Stimulated activated CD4-positive, alpha-beta T cell treated with anti-CD3 and anti-CD28 coated beads, Interleukin-4, amount 100 ng/mL, for 4 hours (primary cell): ENCODE results near the gene HRAS.

Source experiments
- DNase-seq, 2 experiments: peaks; one replicate each; pipeline ENCODE4 v3.0.0-alpha.2; 2020

Gene HRAS

GRCh38 chr11:567011-567628 is 31.7 kb upstream of the HRAS start:
- DNase-seq, result no peak

DNA sequence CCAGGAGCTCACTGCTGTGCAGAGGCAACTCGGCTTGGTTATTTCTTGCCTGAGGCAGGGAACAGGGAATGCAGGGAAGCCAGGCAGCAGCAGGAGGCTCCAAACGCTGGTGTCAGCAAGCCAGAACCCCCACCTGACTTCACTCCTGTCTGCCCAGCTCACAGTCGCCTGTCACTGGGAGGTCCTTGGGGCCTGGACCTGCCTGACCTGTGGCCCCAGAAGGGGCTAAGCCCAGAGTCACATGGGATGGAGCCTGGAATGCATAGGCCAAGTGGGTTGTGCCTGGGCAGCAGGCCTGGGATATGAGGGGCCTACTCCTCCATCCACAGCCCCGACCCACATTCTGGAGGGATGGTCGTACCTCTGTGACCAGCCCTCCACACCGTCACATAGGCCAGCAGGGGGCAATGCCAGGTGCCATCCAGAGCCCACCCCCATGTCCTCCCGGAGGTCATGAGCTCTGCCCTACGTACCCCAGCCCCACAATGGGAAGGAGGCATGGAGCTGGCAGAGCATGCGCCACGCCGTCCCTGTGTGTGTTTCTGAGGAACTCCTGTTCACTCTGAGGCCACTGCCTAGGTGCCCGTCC is 30.6 kb upstream of the HRAS start:
- no peak for DNase-seq

DNA sequence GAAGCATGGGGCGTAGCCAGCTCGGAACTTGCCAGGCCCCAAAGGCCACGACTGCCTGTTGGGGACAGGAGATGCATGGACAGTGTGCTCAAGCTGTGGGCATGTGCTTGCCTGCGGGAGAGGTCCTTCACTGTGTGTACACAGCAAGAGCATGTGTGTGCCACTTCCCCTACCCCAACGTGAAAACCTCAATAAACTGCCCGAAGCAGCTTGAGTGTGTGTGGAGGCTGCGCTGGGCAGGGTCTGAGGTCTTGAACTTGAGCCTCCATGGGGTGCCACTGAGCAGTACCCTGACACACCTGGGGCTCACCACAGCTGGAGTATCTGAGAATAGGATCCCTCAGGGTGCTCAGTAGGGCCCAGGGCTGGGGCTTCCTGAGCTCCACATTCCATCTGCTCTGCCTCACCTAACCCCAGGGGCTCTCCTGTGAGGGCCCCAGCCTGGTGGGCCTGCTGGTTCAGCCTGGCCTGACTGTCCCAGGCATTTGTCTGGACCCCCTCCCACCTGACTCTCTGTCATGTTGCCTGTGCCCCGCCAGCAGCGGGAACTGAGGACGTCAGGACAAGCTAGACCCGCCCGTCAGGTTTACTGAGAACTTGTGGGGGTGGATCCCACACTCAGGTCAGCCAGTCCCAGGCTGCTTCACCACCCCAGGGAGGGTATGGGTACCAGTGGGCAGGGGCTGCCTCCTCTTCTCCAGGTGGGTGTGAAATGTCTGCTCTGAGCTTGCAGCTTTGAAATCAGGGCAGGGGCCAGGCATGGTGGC is 28.6 kb upstream of the HRAS start:
- DNase-seq, result no peak

DNA sequence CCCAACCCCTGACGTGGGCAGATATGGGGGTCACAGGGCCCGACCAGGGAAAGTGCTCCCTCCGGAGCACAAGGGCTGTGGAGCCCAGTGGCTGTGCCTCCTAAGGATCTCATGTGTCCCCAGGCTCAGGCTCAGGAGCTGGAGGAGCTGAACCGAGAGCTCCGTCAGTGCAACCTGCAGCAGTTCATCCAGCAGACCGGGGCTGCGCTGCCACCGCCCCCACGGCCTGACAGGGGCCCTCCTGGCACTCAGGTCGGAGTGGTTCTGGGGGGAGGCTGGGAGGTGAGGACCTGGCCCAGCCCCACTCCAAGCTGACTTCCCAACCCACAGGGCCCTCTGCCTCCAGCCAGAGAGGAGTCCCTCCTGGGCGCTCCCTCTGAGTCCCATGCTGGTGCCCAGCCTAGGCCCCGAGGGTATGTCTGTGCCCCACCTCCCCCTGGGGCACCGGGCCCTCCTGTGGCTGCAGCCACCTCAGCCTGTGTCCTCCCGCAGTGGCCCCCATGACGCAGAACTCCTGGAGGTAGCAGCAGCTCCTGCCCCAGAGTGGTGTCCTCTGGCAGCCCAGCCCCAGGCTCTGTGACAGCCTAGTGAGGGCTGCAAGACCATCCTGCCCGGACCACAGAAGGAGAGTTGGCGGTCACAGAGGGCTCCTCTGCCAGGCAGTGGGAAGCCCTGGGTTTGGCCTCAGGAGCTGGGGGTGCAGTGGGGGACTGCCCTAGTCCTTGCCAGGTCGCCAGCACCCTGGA is 27.9 kb upstream of the HRAS start:
- no peak for DNase-seq

GRCh38 chr11:562046-562645 is 26.8 kb upstream of the HRAS start:
- DNase-seq, result no peak

GRCh38 chr11:561148-562003 is 26.0 kb upstream of the HRAS start:
- DNase-seq, result no peak

GRCh38 chr11:560305-561147 is 25.1 kb upstream of the HRAS start, which contains the start of the genes LMNTD2 and RASSF7:
TSS of gene LMNTD2 (minus strand) at chr11:560738. CDS start at chr11:560716, 22 bp downstream.
TSS of gene RASSF7 (plus strand) at chr11:560970. CDS start at chr11:561769, 799 bp downstream.
- peak; percentile 95 to 97 for DNase-seq

DNA sequence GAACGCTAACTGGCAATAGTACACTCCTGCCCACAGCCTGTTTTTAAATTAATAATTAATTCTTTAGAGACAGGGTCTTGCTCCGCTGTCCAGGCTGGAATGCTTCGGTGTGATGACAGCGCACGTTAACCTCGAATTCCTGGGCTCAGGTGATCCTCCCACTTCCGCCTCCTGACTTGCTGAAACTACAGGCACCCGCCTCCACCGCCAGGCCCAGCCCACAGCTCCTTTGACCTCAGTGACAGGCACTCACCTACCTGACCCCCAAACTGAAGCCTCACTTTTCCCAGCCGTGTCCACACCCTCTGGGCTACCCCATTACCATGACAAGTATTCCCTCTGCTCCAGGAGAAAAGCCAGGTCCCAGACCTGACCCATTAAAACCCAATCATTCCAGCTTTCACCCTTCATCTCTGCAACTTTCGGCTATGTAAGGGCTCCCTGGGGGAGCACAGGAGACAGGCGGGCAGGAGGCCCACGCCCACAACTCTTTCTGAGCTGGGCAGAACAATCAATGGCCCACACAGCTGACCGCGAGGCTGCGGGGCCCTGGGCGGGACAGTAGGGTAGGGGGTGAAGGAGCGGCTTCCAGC is 24.4 kb upstream of the HRAS start:
- no peak for DNase-seq

DNA sequence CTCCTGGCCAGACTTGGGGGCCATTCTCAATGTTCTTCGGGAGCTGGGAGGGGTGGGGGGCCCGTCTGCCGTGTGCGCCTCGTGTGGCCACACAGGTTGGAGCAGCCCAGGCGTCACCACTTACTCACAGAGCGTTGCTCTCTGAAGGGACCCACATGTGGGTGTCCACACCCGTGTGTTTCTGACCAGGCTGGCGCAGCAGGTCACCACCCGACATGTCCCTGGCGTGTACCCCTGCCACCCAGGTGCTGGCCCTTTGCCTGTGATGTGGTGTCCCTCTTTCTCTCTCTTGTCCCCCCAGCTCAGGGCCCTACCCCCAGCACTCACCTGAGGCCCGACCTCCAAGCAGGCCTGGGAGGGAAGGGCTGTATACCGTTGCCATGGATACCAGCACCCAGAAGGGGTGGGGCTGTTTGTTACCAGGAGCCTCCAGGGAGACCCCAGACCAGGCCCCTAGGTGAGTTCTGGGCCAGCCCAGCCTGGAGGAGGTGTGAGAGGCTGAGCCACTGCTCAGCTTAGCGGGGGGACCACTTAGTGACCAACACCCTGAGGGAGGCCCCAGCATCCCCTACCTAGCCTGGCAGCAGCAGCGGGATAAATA is 23.7 kb upstream of the HRAS start:
- DNase-seq, result no peak

- no peak for DNase-seq
Observed at GRCh38 chr11:558503-558902, 23.1 kb upstream of the HRAS start.

GRCh38 chr11:557328-558132 is 22.2 kb upstream of the HRAS start:
- no peak for DNase-seq

- no peak for DNase-seq
Observed at GRCh38 chr11:556662-557256, 21.4 kb upstream of the HRAS start.

GRCh38 chr11:555780-556661 is 20.6 kb upstream of the HRAS start:
- DNase-seq, result no peak

DNA sequence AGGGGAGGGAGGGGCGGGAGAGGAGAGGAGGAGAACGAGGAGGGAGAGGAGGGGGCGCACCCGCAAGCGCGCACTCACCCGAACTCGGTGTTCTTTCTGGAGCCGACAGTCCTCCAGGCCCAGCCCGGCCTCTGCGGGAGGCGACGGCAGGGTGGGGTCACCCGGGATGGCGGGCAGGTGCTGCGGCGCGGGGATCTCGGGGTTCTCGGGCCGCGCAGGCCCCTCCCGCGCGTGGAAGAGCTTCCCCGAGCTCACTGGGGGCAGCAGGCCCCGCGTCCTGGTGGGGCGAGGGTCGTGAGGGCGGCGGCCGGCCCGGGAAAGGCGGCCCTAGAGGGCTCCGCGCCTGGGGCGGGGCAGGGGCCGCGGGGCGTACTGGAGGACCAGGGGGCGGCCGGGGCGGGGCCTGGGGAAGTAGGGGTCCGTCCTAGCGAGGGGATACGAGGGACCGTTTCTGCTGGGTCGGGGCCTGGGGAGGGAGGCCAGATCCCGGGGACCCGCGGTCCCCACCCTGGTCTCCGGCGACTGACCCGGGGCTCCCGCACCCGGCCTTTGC is 19.9 kb upstream of the HRAS start:
- DNase-seq, result no peak

DNA sequence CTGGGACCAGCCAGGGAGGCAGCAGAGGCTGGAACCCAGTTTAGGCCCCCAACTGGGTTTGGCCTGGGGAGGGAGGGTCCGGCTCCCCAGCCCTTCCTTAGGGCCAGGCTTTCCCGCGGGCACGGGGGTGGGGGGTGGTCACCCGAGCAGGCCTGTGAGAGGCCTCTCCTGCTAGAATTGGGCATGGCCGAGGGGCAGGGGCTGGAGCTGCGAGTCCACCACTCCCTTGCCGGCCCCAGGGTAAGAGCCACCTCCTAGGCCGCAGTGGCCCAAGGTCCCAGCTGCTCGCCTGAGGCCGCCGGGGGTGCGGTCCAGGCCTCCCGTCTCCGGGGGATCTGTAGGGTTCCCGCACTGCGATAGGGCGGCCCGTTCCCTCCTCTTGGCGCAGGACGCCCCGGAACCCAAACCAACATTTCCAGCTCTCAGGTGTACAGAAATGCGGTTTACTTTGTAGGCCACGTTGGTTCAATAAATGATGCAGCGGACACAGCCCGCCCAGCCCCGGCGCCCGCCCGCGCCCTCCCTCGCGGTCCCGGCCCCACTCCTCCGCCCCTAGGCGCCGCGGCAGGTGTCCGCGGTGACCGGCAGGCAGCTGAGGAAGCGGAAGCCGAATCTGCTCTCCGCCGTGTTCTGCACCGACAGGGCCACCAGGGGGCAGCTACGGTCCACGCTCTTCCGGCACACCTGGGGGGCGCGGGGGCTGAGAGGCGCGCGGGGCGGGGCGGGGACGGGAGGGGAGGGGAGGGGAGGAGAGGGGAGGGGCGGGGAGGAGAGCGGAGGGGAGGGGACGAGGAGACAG is 19.3 kb upstream of the HRAS start:
- DNase-seq, result peak; percentile 70 to 77

- no peak for DNase-seq
Observed at GRCh38 chr11:553988-554340, 18.6 kb upstream of the HRAS start.
